DND-41 (cell line): Measurements from ENCODE around the gene IPO11.

Experiments used
- CTCF ChIP-seq: IDR thresholded peaks from 2 replicates; pipeline ENCODE4 v1.5.1; 2012; ENCODE audit warnings: borderline replicate concordance, low read length, moderate library complexity, mild to moderate bottlenecking; ENCODE audit not compliant: poor library complexity, severe bottlenecking; ENCODE audit errors: extremely low read depth
- EZH2 ChIP-seq: IDR thresholded peaks from 3 replicates; pipeline ENCODE4 v1.6.1; 2012; ENCODE audit warnings: borderline replicate concordance, low read depth, mild to moderate bottlenecking, moderate library complexity, low read length, inconsistent platforms; ENCODE audit not compliant: severe bottlenecking

GRCh38 chr5:62568800-62569432, 156.4 kb downstream of the IPO11 start:
- TF ChIP-seq CTCF (no peak), EZH2 (no peak)
